Activated naive CD4-positive, alpha-beta T cell treated with anti-CD3 and anti-CD28 coated beads, Interleukin-2, amount 50 U/mL, for 72 hours (primary cell): ENCODE data around the gene PPFIA3. TPM values are rescaled to one million over a fixed set of nuclear protein-coding genes. Genes with fewer than 3 reads are reported as not detected.
"Not testable (repeated sequence)": the region's sequence is repeated elsewhere in the genome, so short reads cannot be mapped to it uniquely, and the experiment has no call there.

Source experiments
- ATAC-seq, 2 donors: fragments of 150-1000 bp; cut with Tn5 transposase; 2 replicates each; pipeline ENCODE4 v1.10.0; 2021; ENCODE audit warnings: mild to moderate bottlenecking in 2 of 2, moderate library complexity in 2 of 2
- DNase-seq, 2 donors: peaks; one replicate each; pipeline ENCODE4 v3.0.0; 2021 to 2022; ENCODE audit warnings: low spot score in 2 of 2
- H3K27ac Mint-ChIP-seq, 2 donors: one replicate each; pipeline ENCODE4 v1.8.0; 2022; ENCODE audit warnings: mild to moderate bottlenecking in 2 of 2, mixed read lengths in 2 of 2
- H3K36me3 Mint-ChIP-seq, 2 donors: one replicate each; pipeline ENCODE4 v1.8.0; 2022; ENCODE audit warnings: mixed read lengths in 2 of 2
- H3K9me3 Mint-ChIP-seq, 2 donors: one replicate each; pipeline ENCODE4 v1.8.0; 2022; ENCODE audit warnings: mixed read lengths in 2 of 2
- total RNA-seq, 2 donors: library from RNA; stranded (reverse); gene quantifications; one replicate each; pipeline ENCODE4 v1.2.3, GENCODE V29; 2022

The PPFIA3 gene
- total RNA-seq, 2 donors from 2014 or later: 10.3 to 11.3 TPM

- Mint-ChIP-seq H3K36me3 (peaks cover 0 to 3% of the 10 kb centered on the region in 2 donors), H3K9me3 (no peaks in the 10 kb centered on the region)
- ATAC-seq: peak; percentile 72 to 76
Measured at GRCh38 chr19:49113762-49114629, 5.3 kb upstream of the PPFIA3 start, which contains the start of gene LIN7B. Gene LIN7B, plus strand, starts transcription at chr19:49114370. Its CDS starts 35 bp downstream, at chr19:49114405.

DNA sequence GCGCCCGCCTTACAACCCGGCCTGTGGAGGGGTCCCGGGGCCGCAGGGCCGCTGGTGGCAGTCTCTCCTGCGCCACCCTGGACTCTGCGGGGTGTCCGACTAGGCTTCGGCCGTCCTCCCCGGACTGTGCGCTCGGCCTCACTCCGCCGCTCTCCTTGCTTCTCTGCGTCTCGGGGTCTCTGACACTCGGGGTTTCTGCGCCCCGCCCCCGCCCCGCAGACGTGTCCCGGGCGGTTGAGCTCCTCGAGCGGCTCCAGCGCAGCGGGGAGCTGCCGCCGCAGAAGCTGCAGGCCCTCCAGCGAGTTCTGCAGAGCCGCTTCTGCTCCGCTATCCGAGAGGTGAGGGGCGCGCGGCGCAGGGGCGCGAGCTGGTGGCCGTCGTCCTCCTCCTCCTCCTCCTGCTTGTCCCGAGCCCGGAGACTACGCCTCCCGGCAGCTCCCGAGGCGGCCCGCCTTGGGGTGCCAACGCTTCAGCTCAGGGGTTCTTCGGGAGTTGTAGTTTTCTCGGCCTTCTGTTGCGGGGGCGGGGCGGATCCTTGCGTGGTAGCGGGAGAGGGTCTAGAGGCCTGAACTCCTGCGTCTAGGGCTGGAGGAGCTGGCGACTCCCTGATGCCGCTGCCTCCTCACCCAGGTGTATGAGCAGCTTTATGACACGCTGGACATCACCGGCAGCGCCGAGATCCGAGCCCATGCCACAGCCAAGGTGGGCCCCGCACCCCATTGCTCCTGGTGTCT is 4.5 kb upstream of the PPFIA3 start:
- ATAC-seq (peak in 1 of 2 donors; percentile 2), DNase-seq (peak in 1 of 2 donors; percentile 61)
- H3K9me3 Mint-ChIP-seq: no peaks in the 10 kb centered on the region
- H3K36me3 Mint-ChIP-seq: no peaks in the 10 kb centered on the region
- H3K27ac Mint-ChIP-seq: no peak overlapping the region

More at GRCh38 chr19:49113762-49114629, 5.3 kb upstream of the PPFIA3 start, which contains the start of gene LIN7B:
- DNase-seq: peak; percentile 86 to 88
- H3K27ac Mint-ChIP-seq: peak within 1 kb of the TSS in 1 of 2 donors; percentile 25

- H3K36me3 Mint-ChIP-seq: no peaks in the 10 kb centered on the region
- H3K9me3 Mint-ChIP-seq: no peaks in the 10 kb centered on the region
- DNase-seq (no peak), ATAC-seq (no peak)
- H3K27ac Mint-ChIP-seq: no peak overlapping the region
Measured at GRCh38 chr19:49116544-49116943, 2.8 kb upstream of the PPFIA3 start.

GRCh38 chr19:49117677-49118564 is 1.4 kb upstream of the PPFIA3 start:
- H3K36me3 Mint-ChIP-seq: no peaks in the 10 kb centered on the region
- no peak for DNase-seq
- no peak for ATAC-seq
- H3K9me3 Mint-ChIP-seq: no peaks in the 10 kb centered on the region
- H3K27ac Mint-ChIP-seq: peak overlapping the region; percentile 90 to 96

GRCh38 chr19:49118565-49119410 is 556 bp upstream of the PPFIA3 start, which contains the start of gene C19orf73:
Gene C19orf73, minus strand, starts transcription at chr19:49119143. Its CDS starts 121 bp downstream, at chr19:49119022.
- Mint-ChIP-seq H3K9me3 (no peaks in the 10 kb centered on the region), H3K27ac (peak within 1 kb of the TSS; percentile 90 to 96), H3K36me3 (no peaks in the 10 kb centered on the region)
- DNase-seq (peak; percentile 95), ATAC-seq (peak; percentile 80 to 82)

- DNase-seq: no peak
- no peaks in the 10 kb centered on the region for H3K9me3 Mint-ChIP-seq
- ATAC-seq: no peak
- no peak overlapping the region for H3K27ac Mint-ChIP-seq
- H3K36me3 Mint-ChIP-seq: no peaks in the 10 kb centered on the region
Measured at GRCh38 chr19:49120325-49120683, 960 bp downstream of the PPFIA3 start.

DNA sequence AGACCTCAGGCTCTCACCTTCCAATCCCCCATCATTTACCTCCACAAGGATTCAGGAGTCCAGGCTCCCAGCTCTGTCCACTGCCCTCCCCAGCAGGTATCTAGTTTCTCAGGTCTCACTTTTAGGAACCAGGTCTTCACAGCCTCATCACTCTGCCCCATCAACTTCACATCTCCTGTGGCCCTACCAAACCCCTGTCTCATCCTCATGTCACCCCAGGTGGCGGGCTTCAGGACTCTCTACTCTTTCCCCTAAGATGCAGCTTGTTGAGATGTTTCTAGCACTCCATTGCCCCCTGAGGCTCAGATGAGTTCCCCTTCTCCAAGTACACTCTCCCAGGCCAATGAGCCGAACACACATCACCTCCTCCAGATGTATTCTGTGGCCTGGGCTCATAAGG is 1.5 kb downstream of the PPFIA3 start:
- Mint-ChIP-seq H3K36me3 (no peaks in the 10 kb centered on the region), H3K27ac (no peak overlapping the region), H3K9me3 (no peaks in the 10 kb centered on the region)
- ATAC-seq (no peak), DNase-seq (no peak)

- DNase-seq, ATAC-seq, H3K36me3 Mint-ChIP-seq, H3K27ac Mint-ChIP-seq, H3K9me3 Mint-ChIP-seq: not testable (repeated sequence)
Measured at GRCh38 chr19:49121841-49122240, 2.5 kb downstream of the PPFIA3 start.

GRCh38 chr19:49123285-49123684 is 3.9 kb downstream of the PPFIA3 start:
- not testable (repeated sequence) for H3K36me3 Mint-ChIP-seq, DNase-seq, H3K27ac Mint-ChIP-seq, H3K9me3 Mint-ChIP-seq, ATAC-seq

DNA sequence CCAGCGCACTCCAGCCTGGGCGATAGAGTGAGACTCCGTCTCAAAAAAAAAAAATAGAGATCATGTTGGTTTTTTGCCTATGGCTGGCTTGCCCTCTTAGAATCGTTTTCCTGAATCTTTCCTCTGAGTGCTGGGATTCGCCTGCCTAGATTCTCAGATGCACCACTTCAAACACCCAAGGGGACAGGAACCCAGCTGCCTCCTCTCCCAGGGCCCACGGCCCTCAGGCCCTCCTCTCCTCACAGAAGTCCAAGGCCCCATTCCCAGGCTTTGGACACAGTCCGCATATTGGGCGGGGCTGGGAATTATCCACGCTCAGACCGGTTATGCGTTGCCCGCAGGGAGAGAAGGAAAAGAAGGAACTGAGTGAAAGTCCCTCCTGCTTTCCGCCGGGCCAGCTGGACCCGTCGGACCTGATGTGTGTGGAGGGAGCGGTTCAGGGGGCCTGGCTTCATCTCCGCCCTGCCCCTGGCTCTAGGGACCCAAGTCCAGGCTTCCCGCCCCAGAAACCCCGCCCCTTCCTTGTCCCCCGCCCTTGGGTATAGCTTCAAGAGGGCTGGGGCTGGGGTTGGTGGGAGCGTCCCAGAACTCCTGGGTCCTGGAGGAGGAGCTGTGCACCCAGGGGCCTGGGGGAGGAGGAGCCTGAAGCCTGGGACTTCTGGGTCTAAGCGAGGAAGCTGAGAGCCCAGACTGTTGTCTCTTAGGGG is 5.8 kb downstream of the PPFIA3 start:
- H3K9me3 Mint-ChIP-seq: peaks cover 0 to 7% of the 10 kb centered on the region in 2 donors
- no peak overlapping the region for H3K27ac Mint-ChIP-seq
- DNase-seq (no peak), ATAC-seq (no peak)
- peaks cover 0 to 7% of the 10 kb centered on the region in 2 donors for H3K36me3 Mint-ChIP-seq

DNA sequence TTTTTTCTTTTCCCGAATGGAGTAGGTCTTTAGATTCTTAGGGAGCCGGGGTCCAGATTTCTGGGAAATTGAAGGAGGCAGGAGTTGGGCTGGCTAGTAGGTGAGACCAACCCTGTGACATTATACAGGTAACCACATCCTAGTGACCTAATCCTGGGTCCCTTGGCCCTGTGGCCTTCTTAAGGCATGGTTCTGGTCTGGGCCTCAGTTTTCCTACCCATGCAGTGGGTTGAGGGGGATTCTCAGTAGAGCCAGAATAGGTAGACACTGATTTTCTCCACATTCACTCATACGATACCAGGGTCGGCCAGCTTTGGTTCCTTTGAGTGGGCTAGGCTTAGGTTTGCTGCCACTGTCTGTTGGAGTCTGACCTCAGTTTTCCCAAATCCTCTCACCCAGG is 7.2 kb downstream of the PPFIA3 start:
- Mint-ChIP-seq H3K36me3 (peaks cover 0 to 7% of the 10 kb centered on the region in 2 donors), H3K9me3 (peaks cover 0 to 7% of the 10 kb centered on the region in 2 donors), H3K27ac (no peak overlapping the region)
- DNase-seq: no peak
- ATAC-seq: no peak

GRCh38 chr19:49127225-49127624 is 7.9 kb downstream of the PPFIA3 start:
- not testable (repeated sequence) for H3K36me3 Mint-ChIP-seq, H3K9me3 Mint-ChIP-seq, DNase-seq, ATAC-seq, H3K27ac Mint-ChIP-seq

GRCh38 chr19:49127674-49128544 is 8.6 kb downstream of the PPFIA3 start:
- ATAC-seq: peak; percentile 94 to 96
- H3K27ac Mint-ChIP-seq: peak overlapping the region; percentile 35 to 92
- peak; percentile 95 to 97 for DNase-seq
- peaks cover 0 to 7% of the 10 kb centered on the region in 2 donors for H3K36me3 Mint-ChIP-seq
- H3K9me3 Mint-ChIP-seq: peaks cover 0 to 7% of the 10 kb centered on the region in 2 donors

- Mint-ChIP-seq H3K36me3 (peaks cover 0 to 7% of the 10 kb centered on the region in 2 donors), H3K27ac (peak overlapping the region in 1 of 2 donors; percentile 35), H3K9me3 (peaks cover 0 to 7% of the 10 kb centered on the region in 2 donors)
- ATAC-seq: no peak
- DNase-seq: no peak
Measured at GRCh38 chr19:49128545-49129237, 9.3 kb downstream of the PPFIA3 start.
